NCI-H187 (cell line): ENCODE results near the gene KLHL9.

Experiments used
- DNase-seq, 2 experiments: peaks; one replicate each; lab custom pipeline; 2025; lab: John Stamatoyannopoulos, UW

Gene KLHL9

DNA sequence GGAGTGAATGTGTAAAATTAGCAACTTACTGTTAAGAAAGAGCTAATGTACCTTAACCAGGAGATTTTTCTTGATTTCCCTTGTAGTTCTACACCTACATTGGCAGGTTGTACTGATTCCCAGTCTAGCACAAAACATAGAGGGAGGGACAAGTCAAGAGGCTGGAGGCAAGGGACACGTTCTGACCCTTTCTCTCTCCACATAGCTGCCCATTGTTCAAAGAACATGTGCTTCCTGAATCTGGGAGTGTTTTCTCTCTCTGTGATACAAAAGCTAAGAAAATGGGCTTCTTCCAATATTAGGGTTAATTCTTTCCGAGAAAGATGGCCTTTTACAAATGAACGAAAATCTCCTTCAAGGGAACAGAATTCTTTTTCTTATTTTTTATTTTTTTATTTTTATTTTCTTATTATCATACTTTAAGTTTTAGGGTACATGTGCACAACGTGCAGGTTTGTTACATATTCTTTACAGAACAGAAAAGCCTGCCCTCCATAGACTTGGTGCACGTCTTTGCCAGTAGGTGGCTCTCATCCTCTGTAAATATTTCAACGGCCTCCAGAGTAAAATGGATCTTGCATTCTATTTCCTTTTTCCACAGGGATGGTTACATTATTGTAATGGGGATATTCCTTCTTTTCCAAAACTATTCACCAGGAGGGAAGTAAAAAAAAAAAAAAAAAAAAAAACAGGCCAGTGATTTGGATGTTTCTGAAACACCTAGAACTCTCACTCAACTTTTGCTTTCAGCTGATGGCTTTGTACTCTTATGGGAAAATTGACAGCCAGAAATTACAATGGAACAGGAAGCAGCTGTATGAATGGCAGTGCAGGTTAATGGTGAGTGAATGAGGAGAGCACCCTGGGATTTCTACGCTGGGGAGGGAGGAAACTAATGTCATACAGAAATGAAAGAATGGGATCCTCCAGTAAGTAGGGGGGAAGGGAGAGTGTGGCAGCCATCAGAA is 17.0 kb downstream of the KLHL9 start:
- DNase-seq, result peak in 1 of 2 experiments; percentile 5

DNA sequence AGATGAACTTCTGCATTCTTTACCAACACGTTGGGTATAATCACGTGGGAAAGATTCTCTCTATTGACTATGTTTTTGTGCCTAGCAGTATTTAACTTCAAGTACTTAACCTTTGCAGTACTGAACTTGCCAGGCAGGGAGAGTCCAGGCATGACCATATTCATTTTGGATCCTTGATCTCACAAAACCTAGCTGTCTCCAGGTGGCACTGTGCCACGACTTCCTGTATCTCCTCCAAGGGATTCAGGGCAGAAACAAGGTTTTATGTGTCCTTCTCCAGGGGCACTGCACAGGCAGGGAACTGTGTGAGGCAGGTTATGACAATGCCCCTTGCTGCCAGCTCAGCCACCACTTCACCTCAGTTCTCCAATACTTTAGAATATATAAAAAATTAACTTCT is 18.3 kb downstream of the KLHL9 start:
- no peak for DNase-seq

DNA sequence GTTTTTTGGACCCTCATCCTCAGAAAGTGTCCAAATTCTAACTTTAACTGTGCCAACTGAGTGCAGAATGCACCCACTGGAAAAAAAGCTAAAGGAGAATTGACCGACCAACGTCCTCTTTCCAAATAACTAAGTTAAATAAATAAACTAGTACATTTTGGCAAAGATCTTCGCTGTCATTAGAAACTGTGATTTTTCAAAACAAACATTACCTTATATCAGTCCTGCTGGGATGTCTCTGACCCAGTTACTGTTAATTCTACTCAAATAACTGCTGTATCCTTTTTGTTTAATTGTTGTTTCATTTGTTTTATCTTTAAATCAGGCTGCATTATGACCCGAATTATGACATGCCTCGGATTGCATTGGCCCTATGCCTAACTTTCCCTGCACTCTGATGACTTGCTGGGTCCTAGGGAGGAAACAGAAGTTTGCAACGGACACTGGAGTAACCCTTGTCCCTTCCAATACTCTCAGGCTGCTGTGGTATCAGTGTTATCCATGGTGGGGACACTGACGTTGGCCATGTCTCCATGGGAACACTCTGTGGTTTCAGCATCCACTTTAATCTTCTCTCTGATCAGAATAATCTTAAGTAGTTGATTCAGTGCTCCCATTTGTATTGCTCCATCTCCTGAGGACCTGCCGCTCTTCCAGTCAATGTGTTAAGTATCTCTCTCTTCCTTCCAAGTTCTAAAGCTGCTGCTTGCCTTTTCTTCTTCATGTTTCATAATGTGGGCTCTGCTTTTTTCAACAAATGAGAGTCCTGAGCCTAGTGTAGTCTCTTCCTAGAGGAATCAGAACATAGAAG is 19.0 kb downstream of the KLHL9 start:
- DNase-seq, result no peak

- no peak for DNase-seq
Measured at GRCh38 chr9:21314152-21314551, 21.1 kb downstream of the KLHL9 start.

DNA sequence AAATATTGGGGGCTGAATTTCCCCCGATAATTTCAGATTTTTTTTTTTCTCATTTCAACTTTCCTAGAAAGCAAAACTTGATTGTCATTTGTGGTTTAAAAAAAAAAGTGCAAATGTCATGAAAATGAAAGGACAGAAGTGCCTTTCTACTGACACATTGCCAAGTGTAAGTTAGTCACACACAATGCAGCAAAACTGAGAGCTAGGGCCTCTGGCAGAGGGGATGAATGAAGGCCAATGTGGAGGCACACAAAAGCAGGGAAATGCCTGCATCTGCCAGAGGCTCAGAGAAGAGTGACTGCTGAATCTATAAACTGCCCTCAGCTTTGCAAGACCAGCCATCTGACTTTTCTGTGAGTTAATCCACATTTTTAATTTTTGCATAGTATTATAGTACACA is 23.3 kb downstream of the KLHL9 start:
- DNase-seq, result no peak

GRCh38 chr9:21305213-21305612 is 30.0 kb downstream of the KLHL9 start, which contains the start of gene IFNA5:
TSS of gene IFNA5 (minus strand) at chr9:21305313. CDS start at chr9:21305256, 57 bp downstream.
- no peak for DNase-seq

- no peak for DNase-seq
Measured at GRCh38 chr9:21295992-21296391, 39.2 kb downstream of the KLHL9 start.

DNA sequence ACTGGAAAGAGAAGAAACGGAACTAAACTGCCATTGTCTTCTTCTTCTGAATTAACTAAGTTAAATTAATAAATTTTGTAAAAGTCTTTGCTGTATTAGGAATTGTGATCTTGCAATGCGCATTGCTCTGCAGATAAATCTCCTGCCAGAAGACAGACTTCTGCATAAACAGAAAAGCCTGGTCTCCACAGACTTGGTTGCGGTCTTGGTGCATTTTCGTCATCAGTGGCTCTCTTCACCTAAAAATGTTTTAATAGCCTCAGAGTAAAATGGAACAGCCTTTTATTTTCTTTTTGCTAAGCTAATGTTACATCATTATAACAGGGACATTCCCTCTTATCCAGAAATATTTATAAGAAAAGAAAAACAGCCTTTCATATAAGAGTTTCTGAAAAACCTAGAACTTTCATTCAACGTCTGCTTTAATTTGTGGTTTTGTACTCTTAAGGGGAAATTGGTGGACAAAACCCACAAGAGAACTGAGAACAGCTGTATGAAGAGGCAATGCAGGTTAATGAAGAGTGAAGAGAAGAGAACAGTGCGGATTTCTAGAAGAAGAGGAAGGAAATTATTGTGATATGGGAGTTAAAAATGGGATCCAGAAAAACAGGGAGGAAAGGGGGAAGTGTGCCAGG is 40.2 kb downstream of the KLHL9 start:
- no peak for DNase-seq

GRCh38 chr9:21294364-21294774 is 40.8 kb downstream of the KLHL9 start:
- DNase-seq, result no peak

DNA sequence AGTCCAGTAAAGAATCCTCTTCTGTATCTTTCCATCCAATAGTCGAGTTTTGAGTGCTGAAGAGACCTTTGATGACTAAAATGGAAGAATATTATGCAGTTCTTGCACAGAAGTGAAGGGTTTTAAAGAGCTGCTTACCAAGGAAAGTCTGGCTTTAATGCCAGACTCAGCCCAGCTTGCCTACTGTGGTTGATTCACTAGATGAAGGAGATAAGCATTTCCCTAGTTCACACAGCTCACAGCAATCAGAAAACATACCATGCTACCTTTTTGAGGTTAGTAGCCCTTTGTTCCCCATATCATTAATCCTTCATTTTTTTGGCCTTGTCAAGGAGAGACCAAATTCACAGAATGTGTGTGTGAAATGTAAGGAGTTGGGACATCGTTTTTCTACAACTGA is 45.4 kb downstream of the KLHL9 start:
- DNase-seq, result no peak

GRCh38 chr9:21287280-21287679 is 47.9 kb downstream of the KLHL9 start:
- DNase-seq, result no peak

DNA sequence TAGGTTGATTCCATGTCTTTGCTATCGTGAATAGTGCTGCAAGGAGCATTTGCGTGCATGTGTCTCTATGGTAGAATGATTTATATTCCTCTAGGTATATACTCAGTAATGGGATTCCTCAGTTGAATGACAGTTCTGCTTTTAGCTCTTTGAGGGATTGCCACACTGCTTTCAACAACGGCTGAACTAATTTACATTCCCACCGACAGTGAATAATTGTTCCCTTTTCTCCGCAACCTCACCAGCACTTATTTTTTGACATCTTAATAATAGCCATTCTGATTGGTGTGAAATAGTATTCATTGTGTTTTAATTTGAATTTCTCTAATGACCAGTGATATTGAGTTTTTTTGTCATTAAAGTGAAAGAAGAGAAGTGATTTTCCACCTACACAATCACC is 48.5 kb downstream of the KLHL9 start:
- no peak for DNase-seq

DNA sequence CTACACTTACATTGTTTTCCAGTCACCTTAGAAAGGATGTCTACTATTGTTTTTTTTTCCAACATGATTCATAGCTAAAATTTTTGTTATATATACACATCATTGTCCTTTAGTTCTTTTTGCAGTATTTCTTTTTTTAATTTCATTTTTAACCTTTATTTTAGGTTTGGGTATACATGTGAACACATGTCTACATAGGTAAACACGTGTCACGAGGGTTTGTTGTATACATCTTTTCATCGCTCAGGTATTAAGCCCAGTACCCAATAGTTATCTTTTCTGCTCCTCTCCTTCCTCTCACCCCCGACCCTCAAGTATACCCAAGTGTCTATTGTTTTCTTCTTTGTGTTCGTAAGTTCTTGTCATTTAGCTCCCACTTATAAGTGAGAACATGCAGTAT is 49.1 kb downstream of the KLHL9 start:
- DNase-seq, result no peak

DNA sequence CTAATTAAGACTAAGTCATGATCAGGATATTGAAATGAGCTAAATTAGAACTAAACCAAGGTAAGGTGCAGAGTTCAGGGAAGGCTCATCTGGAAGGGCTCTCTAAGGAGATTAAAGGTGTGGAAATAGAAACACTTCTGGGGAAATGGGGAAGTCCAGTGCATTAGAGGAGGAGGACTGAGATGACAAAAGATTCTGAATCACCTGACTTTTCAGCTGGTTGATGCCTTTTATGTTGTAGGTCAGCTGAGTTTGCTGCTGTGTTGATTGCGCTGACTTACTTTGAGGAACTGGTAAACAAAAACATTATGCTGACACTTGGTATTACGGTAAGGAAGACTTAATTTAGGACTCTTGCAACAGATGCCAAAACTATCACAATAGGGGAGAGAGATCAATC is 53.9 kb downstream of the KLHL9 start:
- DNase-seq, result no peak
